ENCODE results near the gene ZNF383.
"Not testable (repeated sequence)": the region's sequence is repeated elsewhere in the genome, so short reads cannot be mapped to it uniquely, and the experiment has no call there.

The ZNF383 gene

GRCh38 chr19:37217775-37218591, at the start of gene ZNF383:
Gene ZNF383, plus strand, starts transcription at chr19:37218214. Its CDS starts 12,240 bp downstream, at chr19:37230454.
- peak; percentile 95 for DNase-seq

GRCh38 chr19:37172368-37173366, 45.3 kb upstream of the ZNF383 start, which contains the start of gene ZNF585A:
Gene ZNF585A, minus strand, starts transcription at chr19:37172695. Its CDS starts 2,785 bp downstream, at chr19:37169910.
- DNase-seq = peak; percentile 97

GRCh38 chr19:37186071-37186470, 31.9 kb upstream of the ZNF383 start:
- not testable (repeated sequence) for DNase-seq

GRCh38 chr19:37195248-37195647, 22.8 kb upstream of the ZNF383 start:
- not testable (repeated sequence) for DNase-seq

- not testable (repeated sequence) for DNase-seq
Observed at GRCh38 chr19:37197115-37197514, 20.9 kb upstream of the ZNF383 start.

GRCh38 chr19:37197768-37198167, 20.2 kb upstream of the ZNF383 start:
- no peak for DNase-seq

- no peak for DNase-seq
Observed at GRCh38 chr19:37217480-37217774, 587 bp upstream of the ZNF383 start.

GRCh38 chr19:37218592-37218935, 550 bp downstream of the ZNF383 start:
- DNase-seq = peak; percentile 34

- no peak for DNase-seq
Observed at GRCh38 chr19:37220383-37220782, 2.4 kb downstream of the ZNF383 start.

- no peak for DNase-seq
Observed at GRCh38 chr19:37221136-37221535, 3.1 kb downstream of the ZNF383 start.

- no peak for DNase-seq
Observed at GRCh38 chr19:37226248-37226647, 8.2 kb downstream of the ZNF383 start.

- DNase-seq = peak; percentile 24
Observed at GRCh38 chr19:37227996-37228395, 10.0 kb downstream of the ZNF383 start.

GRCh38 chr19:37243206-37243632, 25.2 kb downstream of the ZNF383 start:
- DNase-seq = no peak

- DNase-seq = peak; percentile 97
Observed at GRCh38 chr19:37251308-37252229, 33.6 kb downstream of the ZNF383 start.

- not testable (repeated sequence) for DNase-seq
Observed at GRCh38 chr19:37263028-37263427, 45.0 kb downstream of the ZNF383 start.

- DNase-seq = not testable (repeated sequence)
Observed at GRCh38 chr19:37267005-37267404, 49.0 kb downstream of the ZNF383 start.

- not testable (repeated sequence) for DNase-seq
Observed at GRCh38 chr19:37267755-37268154, 49.7 kb downstream of the ZNF383 start.

- not testable (repeated sequence) for DNase-seq
Observed at GRCh38 chr19:37280656-37281055, 62.6 kb downstream of the ZNF383 start.

GRCh38 chr19:37284020-37284419, 66.0 kb downstream of the ZNF383 start:
- DNase-seq = not testable (repeated sequence)

GRCh38 chr19:37289229-37289628, 71.2 kb downstream of the ZNF383 start:
- DNase-seq = not testable (repeated sequence)

GRCh38 chr19:37292998-37293939, 75.3 kb downstream of the ZNF383 start:
- not testable (repeated sequence) for DNase-seq
